ENCODE measurements around the gene OR8S1. TPM values are rescaled to one million over a fixed set of nuclear protein-coding genes. Genes with fewer than 3 reads are reported as not detected.

OR8S1 gene
- total RNA-seq (2022; extraction: Qiagen RNA extraction; ENCODE audit: low read depth) = not detected in 5 replicates

GRCh38 chr12:48525332-48525731 is at the start of gene OR8S1:
Gene OR8S1 (plus strand): TSS chr12:48525632. CDS start chr12:48525632, 0 bp downstream.

GRCh38 chr12:48482198-48482597 is 43.2 kb upstream of the OR8S1 start, which contains the start of gene C12orf54:
Gene C12orf54 (plus strand): TSS chr12:48482498. CDS start chr12:48483297, 799 bp downstream.

GRCh38 chr12:48569946-48570345 is 44.5 kb downstream of the OR8S1 start, which contains the start of gene LALBA:
Gene LALBA (minus strand): TSS chr12:48570046. CDS start chr12:48570020, 26 bp downstream.

Other genes with a start within 250 kb of the OR8S1 start
- gene ZNF641, start 174.7 kb upstream of the OR8S1 start, total RNA-seq (2022; extraction: Qiagen RNA extraction; ENCODE audit: low read depth) = 6.4 to 9.4 TPM (median 7.8 TPM) in 5 replicates
- not detected in 5 replicates for gene ANP32D, start 53.1 kb upstream of the OR8S1 start, total RNA-seq (2022; extraction: Qiagen RNA extraction; ENCODE audit: low read depth)
- gene C12orf54, start 43.1 kb upstream of the OR8S1 start, total RNA-seq (2022; extraction: Qiagen RNA extraction; ENCODE audit: low read depth) = not detected in 5 replicates
- not detected in 5 replicates for gene LALBA, start 44.4 kb downstream of the OR8S1 start, total RNA-seq (2022; extraction: Qiagen RNA extraction; ENCODE audit: low read depth)
- 38.5 to 48.8 TPM (median 39.9 TPM) in 5 replicates for gene KANSL2, start 156.6 kb downstream of the OR8S1 start, total RNA-seq (2022; extraction: Qiagen RNA extraction; ENCODE audit: low read depth)
- 14.6 to 18.0 TPM (median 15.2 TPM) in 5 replicates for gene CCNT1, start 191.1 kb downstream of the OR8S1 start, total RNA-seq (2022; extraction: Qiagen RNA extraction; ENCODE audit: low read depth)